ENCODE data around the gene PRKN.

The PRKN gene

GRCh38 chr6:161376367-161376766 lies 1351.2 kb downstream of the PRKN start:
- DNase-seq (ENCODE audit: low spot score), result no peak

GRCh38 chr6:161374971-161375873 lies 1352.3 kb downstream of the PRKN start:
- DNase-seq (ENCODE audit: low spot score), result peak; percentile 22

- DNase-seq (ENCODE audit: low spot score), result peak; percentile 75
Observed at GRCh38 chr6:161373905-161374451, 1353.6 kb downstream of the PRKN start.

GRCh38 chr6:161372422-161372793 lies 1355.2 kb downstream of the PRKN start:
- DNase-seq (ENCODE audit: low spot score), result no peak

- peak; percentile 86 for DNase-seq (ENCODE audit: low spot score)
Observed at GRCh38 chr6:161370880-161371279, 1356.7 kb downstream of the PRKN start.

- DNase-seq (ENCODE audit: low spot score), result no peak
Observed at GRCh38 chr6:161369339-161369738, 1358.2 kb downstream of the PRKN start.

GRCh38 chr6:161368514-161368913 lies 1359.1 kb downstream of the PRKN start:
- no peak for DNase-seq (ENCODE audit: low spot score)

- no peak for DNase-seq (ENCODE audit: low spot score)
Observed at GRCh38 chr6:161367472-161367871, 1360.1 kb downstream of the PRKN start.

GRCh38 chr6:161366301-161366923 lies 1361.2 kb downstream of the PRKN start:
- no peak for DNase-seq (ENCODE audit: low spot score)

GRCh38 chr6:161365633-161366032 lies 1361.9 kb downstream of the PRKN start:
- no peak for DNase-seq (ENCODE audit: low spot score)

- no peak for DNase-seq (ENCODE audit: low spot score)
Observed at GRCh38 chr6:161363286-161363685, 1364.3 kb downstream of the PRKN start.

- no peak for DNase-seq (ENCODE audit: low spot score)
Observed at GRCh38 chr6:161362266-161362665, 1365.3 kb downstream of the PRKN start.

GRCh38 chr6:161361529-161361928 lies 1366.0 kb downstream of the PRKN start:
- no peak for DNase-seq (ENCODE audit: low spot score)

GRCh38 chr6:161360520-161360919 lies 1367.0 kb downstream of the PRKN start:
- DNase-seq (ENCODE audit: low spot score), result no peak

GRCh38 chr6:161359618-161359945 lies 1368.0 kb downstream of the PRKN start:
- DNase-seq (ENCODE audit: low spot score), result no peak

GRCh38 chr6:161356167-161356854 lies 1371.3 kb downstream of the PRKN start:
- no peak for DNase-seq (ENCODE audit: low spot score)

GRCh38 chr6:161355696-161356095 lies 1371.9 kb downstream of the PRKN start:
- no peak for DNase-seq (ENCODE audit: low spot score)

GRCh38 chr6:161354956-161355355 lies 1372.6 kb downstream of the PRKN start:
- DNase-seq (ENCODE audit: low spot score), result no peak

GRCh38 chr6:161354276-161354840 lies 1373.2 kb downstream of the PRKN start:
- no peak for DNase-seq (ENCODE audit: low spot score)

- DNase-seq (ENCODE audit: low spot score), result no peak
Observed at GRCh38 chr6:161353208-161353613, 1374.4 kb downstream of the PRKN start.

GRCh38 chr6:161351858-161352257 lies 1375.7 kb downstream of the PRKN start:
- DNase-seq (ENCODE audit: low spot score), result no peak

- DNase-seq (ENCODE audit: low spot score), result no peak
Observed at GRCh38 chr6:161349886-161350285, 1377.7 kb downstream of the PRKN start.

All from NAMALWA (cell line).